Cardiac muscle cell (in vitro differentiated cells and primary cell): Measurements from ENCODE around the gene CNTN5. TPM values are rescaled to one million over a fixed set of nuclear protein-coding genes. Genes with fewer than 3 reads are reported as not detected.
A peak's percentile ranks its signal among the peaks of the same experiment; 100 is the strongest.

ENCODE experiments used
- DNase-seq, 2 donors: peaks; one replicate each; pipeline versions ENCODE4 v3.0.0 to v3.0.0-alpha.2; 2010 to 2017; ENCODE audit warnings: low read depth in 1 of 2, low spot score in 1 of 2
- H3K27ac ChIP-seq: fragments of 200-600 bp; sonication (generic); 2 replicates; pipeline ENCODE4 v1.5.1; 2016
- H3K27me3 ChIP-seq: fragments of 200-600 bp; sonication (generic); 2 replicates; pipeline ENCODE4 v1.6.0; 2016; ENCODE audit warnings: control low read depth
- H3K36me3 ChIP-seq: fragments of 200-600 bp; sonication (generic); 2 replicates; pipeline ENCODE4 v1.5.1; 2016; ENCODE audit warnings: control low read depth
- H3K4me1 ChIP-seq: fragments of 200-600 bp; sonication (generic); 2 replicates; pipeline ENCODE4 v1.8.1; 2017; ENCODE audit warnings: low read depth, mild to moderate bottlenecking, mixed run types
- H3K4me3 ChIP-seq: fragments of 200-600 bp; sonication (generic); 2 replicates; pipeline ENCODE4 v1.5.1; 2016; ENCODE audit warnings: mild to moderate bottlenecking
- H3K9me3 ChIP-seq: fragments of 200-600 bp; sonication (generic); 2 replicates; pipeline ENCODE4 v1.5.1; 2017; ENCODE audit warnings: low read depth, mild to moderate bottlenecking, control low read depth
- CTCF ChIP-seq: IDR thresholded peaks from 2 replicates; pipeline ENCODE4 v1.5.1; 2012; ENCODE audit warnings: low read depth, mild to moderate bottlenecking, low read length
- polyA plus RNA-seq: library from polyadenylated mRNA; unstranded; fragments of >200 nt; fragmentation: Nextera tagmentation; extraction: Ambion mirVana; gene quantifications from 2 replicates; pipeline ENCODE4 v1.2.1, GENCODE V29; 2016
- total RNA-seq: library from RNA; depleted of rRNA; stranded (reverse); fragments of >200 nt; gene quantifications from 2 replicates; pipeline ENCODE4 v1.2.3, GENCODE V29; 2016

CNTN5 gene
- total and polyA plus RNA-seq, 2 experiments from 2014 or later, result 30.0 to 41.3 TPM

GRCh38 chr11:99683933-99684332 lies 663.2 kb downstream of the CNTN5 start:
- Histone ChIP-seq H3K9me3 (no peaks in the 10 kb centered on the region), H3K27ac (no peak overlapping the region), H3K36me3 (no peaks in the 10 kb centered on the region), H3K27me3 (no peaks in the 10 kb centered on the region), H3K4me1 (peaks cover 9% of the 10 kb centered on the region), H3K4me3 (no peak overlapping the region)
- DNase-seq, result no peak
- TF ChIP-seq CTCF, result no peak

- no peak for TF ChIP-seq CTCF
- Histone ChIP-seq H3K36me3 (no peaks in the 10 kb centered on the region), H3K4me1 (peaks cover 9% of the 10 kb centered on the region), H3K4me3 (no peak overlapping the region), H3K27ac (no peak overlapping the region), H3K27me3 (no peaks in the 10 kb centered on the region), H3K9me3 (no peaks in the 10 kb centered on the region)
- DNase-seq, result no peak
Observed at GRCh38 chr11:99686838-99687237, 666.1 kb downstream of the CNTN5 start.

GRCh38 chr11:99687320-99687719 lies 666.6 kb downstream of the CNTN5 start:
- no peak for TF ChIP-seq CTCF
- no peak overlapping the region for H3K27ac ChIP-seq
- peak in 1 of 2 donors; percentile 6 for DNase-seq
- H3K9me3 ChIP-seq, result no peaks in the 10 kb centered on the region
- H3K4me3 ChIP-seq, result no peak overlapping the region
- no peaks in the 10 kb centered on the region for H3K27me3 ChIP-seq
- peaks cover 9% of the 10 kb centered on the region for H3K4me1 ChIP-seq
- no peaks in the 10 kb centered on the region for H3K36me3 ChIP-seq

GRCh38 chr11:99693941-99694492 lies 673.3 kb downstream of the CNTN5 start:
- no peak overlapping the region for H3K27ac ChIP-seq
- no peaks in the 10 kb centered on the region for H3K27me3 ChIP-seq
- H3K4me3 ChIP-seq, result no peak overlapping the region
- H3K4me1 ChIP-seq, result no peaks in the 10 kb centered on the region
- no peaks in the 10 kb centered on the region for H3K36me3 ChIP-seq
- no peaks in the 10 kb centered on the region for H3K9me3 ChIP-seq
- DNase-seq, result peak in 1 of 2 donors; percentile 83
- no peak for TF ChIP-seq CTCF

- H3K27ac ChIP-seq, result no peak overlapping the region
- H3K4me3 ChIP-seq, result no peak overlapping the region
- TF ChIP-seq CTCF, result no peak
- DNase-seq, result no peak
- H3K27me3 ChIP-seq, result no peaks in the 10 kb centered on the region
- no peaks in the 10 kb centered on the region for H3K9me3 ChIP-seq
- no peaks in the 10 kb centered on the region for H3K36me3 ChIP-seq
- no peaks in the 10 kb centered on the region for H3K4me1 ChIP-seq
Observed at GRCh38 chr11:99695106-99695505, 674.4 kb downstream of the CNTN5 start.
